K562 (cell line): ENCODE results near the gene ATP6V0A4. TPM values are rescaled to one million over a fixed set of nuclear protein-coding genes. Genes with fewer than 3 reads are reported as not detected.

Experiments used
- BDP1 ChIP-seq: IDR thresholded peaks from 3 replicates; pipeline ENCODE4 v1.6.1; 2011; ENCODE audit not compliant: insufficient read length, insufficient read depth
- MAFG ChIP-seq: fragments of 450-650 bp; conservative IDR thresholded peaks from 2 replicates; pipeline ENCODE4 v1.6.1; 2016; ENCODE audit warnings: missing genetic modification characterization, missing compliant biosample characterization
- NR2C1 ChIP-seq, 2 experiments: fragments of 450-650 bp; IDR thresholded peaks; 2 replicates each; pipeline ENCODE4 v1.6.1; 2017; ENCODE audit warnings: mild to moderate bottlenecking in 2 of 2, antibody characterized with exemption in 1 of 2, inconsistent platforms in 1 of 2, missing compliant biosample characterization in 1 of 2, missing genetic modification characterization in 1 of 2
- POLR2AphosphoS2 ChIP-seq: IDR thresholded peaks from 2 replicates; pipeline ENCODE4 v1.6.1; 2012; ENCODE audit warnings: low read length, improper control_type of control experiment
- ZNF583 ChIP-seq: fragments of 250-450 bp; sonication (Bioruptor Pico); IDR thresholded peaks from 2 replicates; pipeline ENCODE4 v1.4.0; 2020
- polyA plus RNA-seq, 8 experiments: library from polyadenylated mRNA; depleted of rRNA in 4 of 8; stranded (reverse) in 5 of 8; unstranded in 3 of 8; fragments of >200 nt; fragmentation: Nextera tagmentation in 2 of 8; fragmentation: Illumina TruSeq in 1 of 8; extraction: Ambion mirVana in 2 of 8; extraction: Trizol in 1 of 8; gene quantifications; 2 replicates each; pipeline versions ENCODE4 v1.2.1 to v1.2.3, GENCODE V29; 2011 to 2014; ENCODE audit warnings: inconsistent platforms in 1 of 8, missing spikeins in 1 of 8
- total RNA-seq, 7 experiments: library from RNA; depleted of rRNA in 6 of 7; stranded (reverse); fragments of >200 nt in 6 of 7; fragmentation: Illumina TruSeq in 2 of 7; extraction: Trizol in 2 of 7; gene quantifications; 2 replicates each; pipeline versions ENCODE4 v1.2.1 to v1.2.3, GENCODE V29; 2011 to 2021; ENCODE audit warnings: low replicate concordance in 1 of 7
- TF ChIP-seq, protein P1 (sequence below): fragments of 450-650 bp; IDR thresholded peaks from 2 replicates; pipeline ENCODE4 v1.6.1; 2016; ENCODE audit warnings: mild to moderate bottlenecking, moderate library complexity
- TF ChIP-seq, protein P2 (sequence below): fragments of 450-650 bp; IDR thresholded peaks from 2 replicates; pipeline ENCODE4 v1.7.1; 2018; ENCODE audit warnings: mild to moderate bottlenecking, low read depth; ENCODE audit not compliant: partially characterized antibody
- TF ChIP-seq, protein P3 (sequence below): fragments of 250-450 bp; sonication (Bioruptor Pico); IDR thresholded peaks from 2 replicates; pipeline ENCODE4 v1.4.0; 2020

ATP6V0A4 gene
- total and polyA plus RNA-seq, 9 of the 15 experiments (the other 6 are each of a cell fraction or from before 2014, with no cell fraction given): 0.03 TPM; not detected in 8

DNA sequence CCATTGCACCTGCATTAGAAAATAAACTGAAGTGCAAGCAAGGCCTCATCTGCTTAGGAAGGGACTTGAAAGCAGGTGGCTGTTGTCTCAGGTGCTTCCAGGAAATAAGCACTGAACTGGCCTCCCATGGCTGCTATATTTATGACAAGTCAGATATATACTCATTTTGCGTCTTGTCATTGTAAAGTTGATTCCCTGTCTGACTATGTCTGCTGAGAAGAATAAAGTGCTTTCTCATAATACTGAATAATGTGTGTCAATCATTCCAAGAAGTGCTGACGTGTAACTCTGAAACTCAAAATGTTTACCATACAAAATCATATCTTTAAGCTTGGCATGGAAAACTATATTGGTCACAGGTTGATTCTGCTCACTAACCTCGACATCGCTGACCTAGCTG lies 51.9 kb downstream of the ATP6V0A4 start (continued):
- TF ChIP-seq MAFG (tag) (peak; percentile 49; the same call in 1 of the 2 replicates), POLR2AphosphoS2 (no peak), BDP1 (no peak), NR2C1 (IDR thresholded peaks at IDR 0.05) (no peak), NR2C1 (tag; IDR thresholded peaks at IDR 0.05) (no peak), ZNF583 (CRISPR knock-in tag) (no peak)
- TF ChIP-seq, protein P1, sequence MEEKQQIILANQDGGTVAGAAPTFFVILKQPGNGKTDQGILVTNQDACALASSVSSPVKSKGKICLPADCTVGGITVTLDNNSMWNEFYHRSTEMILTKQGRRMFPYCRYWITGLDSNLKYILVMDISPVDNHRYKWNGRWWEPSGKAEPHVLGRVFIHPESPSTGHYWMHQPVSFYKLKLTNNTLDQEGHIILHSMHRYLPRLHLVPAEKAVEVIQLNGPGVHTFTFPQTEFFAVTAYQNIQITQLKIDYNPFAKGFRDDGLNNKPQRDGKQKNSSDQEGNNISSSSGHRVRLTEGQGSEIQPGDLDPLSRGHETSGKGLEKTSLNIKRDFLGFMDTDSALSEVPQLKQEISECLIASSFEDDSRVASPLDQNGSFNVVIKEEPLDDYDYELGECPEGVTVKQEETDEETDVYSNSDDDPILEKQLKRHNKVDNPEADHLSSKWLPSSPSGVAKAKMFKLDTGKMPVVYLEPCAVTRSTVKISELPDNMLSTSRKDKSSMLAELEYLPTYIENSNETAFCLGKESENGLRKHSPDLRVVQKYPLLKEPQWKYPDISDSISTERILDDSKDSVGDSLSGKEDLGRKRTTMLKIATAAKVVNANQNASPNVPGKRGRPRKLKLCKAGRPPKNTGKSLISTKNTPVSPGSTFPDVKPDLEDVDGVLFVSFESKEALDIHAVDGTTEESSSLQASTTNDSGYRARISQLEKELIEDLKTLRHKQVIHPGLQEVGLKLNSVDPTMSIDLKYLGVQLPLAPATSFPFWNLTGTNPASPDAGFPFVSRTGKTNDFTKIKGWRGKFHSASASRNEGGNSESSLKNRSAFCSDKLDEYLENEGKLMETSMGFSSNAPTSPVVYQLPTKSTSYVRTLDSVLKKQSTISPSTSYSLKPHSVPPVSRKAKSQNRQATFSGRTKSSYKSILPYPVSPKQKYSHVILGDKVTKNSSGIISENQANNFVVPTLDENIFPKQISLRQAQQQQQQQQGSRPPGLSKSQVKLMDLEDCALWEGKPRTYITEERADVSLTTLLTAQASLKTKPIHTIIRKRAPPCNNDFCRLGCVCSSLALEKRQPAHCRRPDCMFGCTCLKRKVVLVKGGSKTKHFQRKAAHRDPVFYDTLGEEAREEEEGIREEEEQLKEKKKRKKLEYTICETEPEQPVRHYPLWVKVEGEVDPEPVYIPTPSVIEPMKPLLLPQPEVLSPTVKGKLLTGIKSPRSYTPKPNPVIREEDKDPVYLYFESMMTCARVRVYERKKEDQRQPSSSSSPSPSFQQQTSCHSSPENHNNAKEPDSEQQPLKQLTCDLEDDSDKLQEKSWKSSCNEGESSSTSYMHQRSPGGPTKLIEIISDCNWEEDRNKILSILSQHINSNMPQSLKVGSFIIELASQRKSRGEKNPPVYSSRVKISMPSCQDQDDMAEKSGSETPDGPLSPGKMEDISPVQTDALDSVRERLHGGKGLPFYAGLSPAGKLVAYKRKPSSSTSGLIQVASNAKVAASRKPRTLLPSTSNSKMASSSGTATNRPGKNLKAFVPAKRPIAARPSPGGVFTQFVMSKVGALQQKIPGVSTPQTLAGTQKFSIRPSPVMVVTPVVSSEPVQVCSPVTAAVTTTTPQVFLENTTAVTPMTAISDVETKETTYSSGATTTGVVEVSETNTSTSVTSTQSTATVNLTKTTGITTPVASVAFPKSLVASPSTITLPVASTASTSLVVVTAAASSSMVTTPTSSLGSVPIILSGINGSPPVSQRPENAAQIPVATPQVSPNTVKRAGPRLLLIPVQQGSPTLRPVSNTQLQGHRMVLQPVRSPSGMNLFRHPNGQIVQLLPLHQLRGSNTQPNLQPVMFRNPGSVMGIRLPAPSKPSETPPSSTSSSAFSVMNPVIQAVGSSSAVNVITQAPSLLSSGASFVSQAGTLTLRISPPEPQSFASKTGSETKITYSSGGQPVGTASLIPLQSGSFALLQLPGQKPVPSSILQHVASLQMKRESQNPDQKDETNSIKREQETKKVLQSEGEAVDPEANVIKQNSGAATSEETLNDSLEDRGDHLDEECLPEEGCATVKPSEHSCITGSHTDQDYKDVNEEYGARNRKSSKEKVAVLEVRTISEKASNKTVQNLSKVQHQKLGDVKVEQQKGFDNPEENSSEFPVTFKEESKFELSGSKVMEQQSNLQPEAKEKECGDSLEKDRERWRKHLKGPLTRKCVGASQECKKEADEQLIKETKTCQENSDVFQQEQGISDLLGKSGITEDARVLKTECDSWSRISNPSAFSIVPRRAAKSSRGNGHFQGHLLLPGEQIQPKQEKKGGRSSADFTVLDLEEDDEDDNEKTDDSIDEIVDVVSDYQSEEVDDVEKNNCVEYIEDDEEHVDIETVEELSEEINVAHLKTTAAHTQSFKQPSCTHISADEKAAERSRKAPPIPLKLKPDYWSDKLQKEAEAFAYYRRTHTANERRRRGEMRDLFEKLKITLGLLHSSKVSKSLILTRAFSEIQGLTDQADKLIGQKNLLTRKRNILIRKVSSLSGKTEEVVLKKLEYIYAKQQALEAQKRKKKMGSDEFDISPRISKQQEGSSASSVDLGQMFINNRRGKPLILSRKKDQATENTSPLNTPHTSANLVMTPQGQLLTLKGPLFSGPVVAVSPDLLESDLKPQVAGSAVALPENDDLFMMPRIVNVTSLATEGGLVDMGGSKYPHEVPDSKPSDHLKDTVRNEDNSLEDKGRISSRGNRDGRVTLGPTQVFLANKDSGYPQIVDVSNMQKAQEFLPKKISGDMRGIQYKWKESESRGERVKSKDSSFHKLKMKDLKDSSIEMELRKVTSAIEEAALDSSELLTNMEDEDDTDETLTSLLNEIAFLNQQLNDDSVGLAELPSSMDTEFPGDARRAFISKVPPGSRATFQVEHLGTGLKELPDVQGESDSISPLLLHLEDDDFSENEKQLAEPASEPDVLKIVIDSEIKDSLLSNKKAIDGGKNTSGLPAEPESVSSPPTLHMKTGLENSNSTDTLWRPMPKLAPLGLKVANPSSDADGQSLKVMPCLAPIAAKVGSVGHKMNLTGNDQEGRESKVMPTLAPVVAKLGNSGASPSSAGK: no peak
- TF ChIP-seq, protein P2, sequence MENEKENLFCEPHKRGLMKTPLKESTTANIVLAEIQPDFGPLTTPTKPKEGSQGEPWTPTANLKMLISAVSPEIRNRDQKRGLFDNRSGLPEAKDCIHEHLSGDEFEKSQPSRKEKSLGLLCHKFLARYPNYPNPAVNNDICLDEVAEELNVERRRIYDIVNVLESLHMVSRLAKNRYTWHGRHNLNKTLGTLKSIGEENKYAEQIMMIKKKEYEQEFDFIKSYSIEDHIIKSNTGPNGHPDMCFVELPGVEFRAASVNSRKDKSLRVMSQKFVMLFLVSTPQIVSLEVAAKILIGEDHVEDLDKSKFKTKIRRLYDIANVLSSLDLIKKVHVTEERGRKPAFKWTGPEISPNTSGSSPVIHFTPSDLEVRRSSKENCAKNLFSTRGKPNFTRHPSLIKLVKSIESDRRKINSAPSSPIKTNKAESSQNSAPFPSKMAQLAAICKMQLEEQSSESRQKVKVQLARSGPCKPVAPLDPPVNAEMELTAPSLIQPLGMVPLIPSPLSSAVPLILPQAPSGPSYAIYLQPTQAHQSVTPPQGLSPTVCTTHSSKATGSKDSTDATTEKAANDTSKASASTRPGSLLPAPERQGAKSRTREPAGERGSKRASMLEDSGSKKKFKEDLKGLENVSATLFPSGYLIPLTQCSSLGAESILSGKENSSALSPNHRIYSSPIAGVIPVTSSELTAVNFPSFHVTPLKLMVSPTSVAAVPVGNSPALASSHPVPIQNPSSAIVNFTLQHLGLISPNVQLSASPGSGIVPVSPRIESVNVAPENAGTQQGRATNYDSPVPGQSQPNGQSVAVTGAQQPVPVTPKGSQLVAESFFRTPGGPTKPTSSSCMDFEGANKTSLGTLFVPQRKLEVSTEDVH: no peak
- TF ChIP-seq, protein P3, sequence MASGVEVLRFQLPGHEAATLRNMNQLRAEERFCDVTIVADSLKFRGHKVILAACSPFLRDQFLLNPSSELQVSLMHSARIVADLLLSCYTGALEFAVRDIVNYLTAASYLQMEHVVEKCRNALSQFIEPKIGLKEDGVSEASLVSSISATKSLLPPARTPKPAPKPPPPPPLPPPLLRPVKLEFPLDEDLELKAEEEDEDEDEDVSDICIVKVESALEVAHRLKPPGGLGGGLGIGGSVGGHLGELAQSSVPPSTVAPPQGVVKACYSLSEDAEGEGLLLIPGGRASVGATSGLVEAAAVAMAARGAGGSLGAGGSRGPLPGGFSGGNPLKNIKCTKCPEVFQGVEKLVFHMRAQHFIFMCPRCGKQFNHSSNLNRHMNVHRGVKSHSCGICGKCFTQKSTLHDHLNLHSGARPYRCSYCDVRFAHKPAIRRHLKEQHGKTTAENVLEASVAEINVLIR (CRISPR knock-in tag): no peak
